Measurements from ENCODE around the gene UBE2B.

GRCh38 chr5:134437847-134438581 lies 66.6 kb downstream of the UBE2B start:
- no peak for TF ChIP-seq CTCF (IDR thresholded peaks at IDR 0.05; ENCODE audit: low read length)
- no peak for TF ChIP-seq EZH2 (IDR thresholded peaks at IDR 0.05; ENCODE audit: borderline replicate concordance, low read length)
